Measurements from ENCODE around the gene FOXN4. TPM values are rescaled to one million over a fixed set of nuclear protein-coding genes. Genes with fewer than 3 reads are reported as not detected.

Gene FOXN4
- total RNA-seq, 1 experiment from 2014 or later = not detected

DNA sequence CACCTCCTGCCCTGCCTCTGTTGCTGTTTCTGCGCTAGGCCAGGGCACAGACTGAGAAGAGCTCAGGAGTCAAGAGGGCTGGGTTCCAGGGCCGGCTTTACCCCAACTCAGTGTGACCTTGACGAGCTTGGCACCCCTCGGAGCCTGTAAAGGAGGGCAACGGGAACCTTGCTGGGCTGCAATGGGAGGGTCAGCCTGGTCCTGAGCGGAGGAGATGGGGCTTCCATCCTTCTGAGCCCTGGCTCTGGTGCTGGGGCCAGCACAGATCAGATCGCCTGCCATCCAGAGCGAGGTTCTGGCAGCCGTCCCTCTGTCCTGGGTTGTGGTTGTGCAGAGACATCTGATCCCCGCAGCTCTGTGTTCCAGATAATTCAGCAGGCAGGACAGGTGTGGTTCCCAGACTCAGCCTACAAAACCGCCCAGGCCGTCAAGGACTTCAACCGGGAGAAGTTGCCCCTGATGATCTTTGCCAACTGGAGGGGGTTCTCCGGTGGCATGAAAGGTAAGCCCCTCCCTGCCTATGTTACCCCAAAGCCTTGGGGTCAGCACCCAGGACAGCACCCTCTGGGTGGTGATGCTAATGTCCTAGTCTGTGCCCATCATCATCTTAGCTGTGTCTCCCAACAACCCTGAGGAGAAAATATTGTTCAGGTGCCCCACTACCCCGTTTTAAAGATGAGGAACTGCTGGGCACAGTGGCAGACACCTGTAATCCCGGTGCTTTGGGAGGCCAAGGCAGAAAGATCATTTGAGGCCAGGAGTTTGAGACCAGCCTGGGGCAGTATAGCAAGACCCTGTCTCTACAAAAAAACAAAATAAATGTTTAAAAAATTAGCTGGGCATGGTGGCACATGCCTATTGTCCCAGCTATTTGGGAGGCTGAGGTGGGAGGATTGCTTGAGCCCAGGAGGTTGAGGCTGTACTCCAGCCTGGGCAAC, 50.2 kb downstream of the FOXN4 start:
- DNase-seq (ENCODE audit: low spot score) = no peak

- no peak for DNase-seq (ENCODE audit: low spot score)
Measured at GRCh38 chr12:109258201-109258600, 50.9 kb downstream of the FOXN4 start.

DNA sequence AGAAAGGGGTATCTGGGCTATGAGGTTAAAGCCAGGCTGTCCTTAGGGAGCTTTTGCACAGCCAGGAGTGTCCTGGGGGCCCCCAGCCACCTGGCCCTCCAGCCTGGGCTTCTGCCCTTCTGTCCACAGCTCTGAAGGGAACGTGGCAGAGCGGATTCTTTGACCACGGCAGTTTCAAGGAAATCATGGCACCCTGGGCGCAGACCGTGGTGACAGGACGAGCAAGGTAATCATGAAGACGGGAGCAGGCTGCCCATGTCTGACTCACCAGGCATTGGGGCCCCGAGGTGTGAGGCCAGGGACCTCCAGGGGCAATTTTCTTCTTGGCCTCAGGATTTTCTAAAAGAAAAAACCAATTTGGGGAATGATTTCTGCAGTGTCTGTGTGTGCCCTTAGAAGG, 53.1 kb downstream of the FOXN4 start:
- DNase-seq (ENCODE audit: low spot score) = no peak

GRCh38 chr12:109255377-109255776, 53.7 kb downstream of the FOXN4 start:
- DNase-seq (ENCODE audit: low spot score) = no peak

GRCh38 chr12:109253913-109254544, 55.1 kb downstream of the FOXN4 start:
- no peak for DNase-seq (ENCODE audit: low spot score)

DNA sequence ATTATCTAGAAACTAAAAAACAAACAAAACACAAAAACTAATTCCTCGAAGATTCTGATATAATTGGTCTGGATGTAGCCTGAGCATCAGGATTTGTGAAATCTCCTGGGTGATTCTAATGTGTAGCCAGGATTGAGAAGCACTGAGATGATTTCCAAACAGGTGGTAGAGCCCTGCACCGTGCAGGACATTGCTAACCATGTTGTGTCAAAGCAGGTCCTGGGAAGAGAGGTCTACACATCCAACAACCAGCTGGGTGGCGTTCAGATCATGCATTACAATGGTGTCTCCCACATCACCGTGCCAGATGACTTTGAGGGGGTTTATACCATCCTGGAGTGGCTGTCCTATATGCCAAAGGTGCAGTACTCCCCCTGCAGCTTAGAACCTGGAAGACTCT, 56.3 kb downstream of the FOXN4 start:
- no peak for DNase-seq (ENCODE audit: low spot score)

GRCh38 chr12:109250523-109250922, 58.6 kb downstream of the FOXN4 start:
- no peak for DNase-seq (ENCODE audit: low spot score)

- no peak for DNase-seq (ENCODE audit: low spot score)
Measured at GRCh38 chr12:109247831-109248654, 61.0 kb downstream of the FOXN4 start.

DNA sequence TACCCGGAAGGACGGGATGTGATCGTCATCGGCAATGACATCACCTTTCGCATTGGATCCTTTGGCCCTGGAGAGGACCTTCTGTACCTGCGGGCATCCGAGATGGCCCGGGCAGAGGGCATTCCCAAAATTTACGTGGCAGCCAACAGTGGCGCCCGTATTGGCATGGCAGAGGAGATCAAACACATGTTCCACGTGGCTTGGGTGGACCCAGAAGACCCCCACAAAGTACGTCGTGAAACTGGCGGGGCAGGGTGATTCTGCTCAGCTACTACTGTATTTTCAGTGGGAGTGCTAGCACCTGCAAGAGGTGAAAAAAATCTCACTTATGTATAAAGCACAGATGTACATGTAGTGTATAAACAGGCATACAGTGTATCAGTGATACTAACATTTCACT, 62.9 kb downstream of the FOXN4 start:
- no peak for DNase-seq (ENCODE audit: low spot score)

GRCh38 chr12:109244073-109244472, 65.0 kb downstream of the FOXN4 start:
- no peak for DNase-seq (ENCODE audit: low spot score)

DNA sequence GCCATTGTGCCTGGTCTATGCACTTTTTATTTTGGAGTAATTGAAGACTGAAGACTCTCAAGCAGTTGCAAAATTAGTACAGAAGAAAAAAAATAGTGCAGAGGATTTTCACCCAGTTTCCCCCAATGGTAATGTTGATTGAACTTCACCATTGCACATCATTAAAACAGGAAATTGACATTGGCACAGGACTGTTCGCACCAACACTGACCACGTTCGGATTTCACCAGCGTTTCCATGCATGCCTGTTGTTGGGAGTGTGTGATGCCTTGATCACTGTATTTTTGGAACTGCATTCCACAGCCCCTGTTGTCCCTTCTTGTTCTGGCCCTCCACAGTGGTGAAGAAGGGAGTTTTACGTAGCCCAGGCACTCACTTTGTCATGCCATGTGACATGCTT, 67.1 kb downstream of the FOXN4 start:
- DNase-seq (ENCODE audit: low spot score) = no peak

DNA sequence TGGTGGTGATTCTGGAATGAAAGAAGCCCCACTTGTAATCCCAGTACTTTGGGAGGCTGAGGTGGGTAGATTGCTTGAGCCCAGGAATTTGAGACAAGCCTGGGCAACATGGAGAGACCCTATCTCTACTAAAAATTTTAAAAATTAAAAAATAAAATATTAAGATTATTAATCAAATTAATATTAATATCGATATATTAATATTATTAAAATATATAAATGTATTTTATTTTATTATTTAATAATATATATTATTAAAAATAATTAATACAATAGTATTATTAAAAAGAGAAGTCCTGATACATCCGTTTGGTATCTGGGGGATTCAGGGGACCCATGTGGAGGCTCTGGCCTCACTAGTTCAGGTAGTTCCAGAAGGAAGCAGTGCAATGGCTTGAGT, 68.7 kb downstream of the FOXN4 start:
- no peak for DNase-seq (ENCODE audit: low spot score)

GRCh38 chr12:109239691-109240090, 69.4 kb downstream of the FOXN4 start:
- DNase-seq (ENCODE audit: low spot score) = no peak

- no peak for DNase-seq (ENCODE audit: low spot score)
Measured at GRCh38 chr12:109239179-109239578, 69.9 kb downstream of the FOXN4 start.

DNA sequence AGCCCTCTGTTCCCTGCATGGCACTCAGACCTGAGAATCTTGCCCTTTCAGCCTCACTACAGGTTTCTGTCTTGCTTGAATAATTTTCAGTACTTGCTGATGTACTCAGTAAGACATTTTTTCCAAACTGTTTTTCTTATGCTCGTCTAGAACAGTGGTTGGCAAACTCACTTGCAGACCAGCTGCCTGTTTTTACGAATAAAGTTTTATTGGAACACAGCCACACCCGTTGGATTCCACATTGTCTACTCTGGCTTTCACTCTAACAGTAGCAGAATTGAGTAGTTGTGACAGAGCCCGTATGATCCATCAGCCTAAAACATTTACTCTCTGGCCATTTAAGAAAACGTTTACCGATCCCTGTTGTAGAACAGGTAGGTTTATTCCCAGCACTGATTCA, 72.8 kb downstream of the FOXN4 start:
- DNase-seq (ENCODE audit: low spot score) = no peak

- no peak for DNase-seq (ENCODE audit: low spot score)
Measured at GRCh38 chr12:109234012-109234411, 75.1 kb downstream of the FOXN4 start.

DNA sequence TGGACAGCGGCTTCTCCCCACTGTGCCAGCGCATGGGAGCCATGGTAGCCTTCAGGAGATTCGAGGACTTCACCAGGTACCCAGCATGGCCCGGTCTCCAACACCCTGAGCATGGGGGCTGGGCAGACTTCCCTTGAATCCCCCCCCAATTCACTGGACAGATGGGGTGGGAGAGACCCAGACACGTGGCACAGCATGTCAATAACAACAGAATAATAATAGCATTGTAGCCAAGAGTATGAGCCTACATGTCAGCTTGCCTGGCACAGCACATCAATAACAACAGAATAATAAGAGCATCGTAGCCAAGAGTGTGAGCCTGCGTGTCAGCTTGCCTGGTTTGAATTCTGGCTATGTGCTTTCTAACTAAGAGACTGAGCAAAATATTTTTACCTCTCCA, 76.4 kb downstream of the FOXN4 start:
- DNase-seq (ENCODE audit: low spot score) = no peak

DNA sequence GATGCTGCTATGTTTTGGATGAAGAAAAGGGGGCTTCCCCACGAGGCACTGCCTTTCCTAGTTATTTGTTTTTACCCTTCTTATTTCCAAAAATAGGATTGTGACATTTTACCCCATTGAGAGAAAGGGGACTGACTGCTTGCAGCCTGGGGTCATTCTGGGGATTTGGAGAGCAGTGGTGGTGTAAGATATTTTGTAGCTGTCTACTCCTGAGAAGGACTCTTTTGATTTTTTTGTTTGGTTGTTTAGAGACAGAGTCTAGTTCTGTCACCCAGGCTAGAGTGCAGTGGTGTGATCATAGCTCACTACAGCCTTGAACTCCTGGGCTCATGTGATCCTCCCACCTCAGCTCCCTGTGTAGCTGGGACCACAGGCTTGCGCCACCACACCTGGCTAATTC, 78.9 kb downstream of the FOXN4 start:
- no peak for DNase-seq (ENCODE audit: low spot score)

GRCh38 chr12:109228664-109229063, 80.4 kb downstream of the FOXN4 start:
- DNase-seq (ENCODE audit: low spot score) = no peak
